Measurements from ENCODE around the gene RAI14.
"Not testable (repeated sequence)": the region's sequence is repeated elsewhere in the genome, so short reads cannot be mapped to it uniquely, and the experiment has no call there.

Gene RAI14

DNA sequence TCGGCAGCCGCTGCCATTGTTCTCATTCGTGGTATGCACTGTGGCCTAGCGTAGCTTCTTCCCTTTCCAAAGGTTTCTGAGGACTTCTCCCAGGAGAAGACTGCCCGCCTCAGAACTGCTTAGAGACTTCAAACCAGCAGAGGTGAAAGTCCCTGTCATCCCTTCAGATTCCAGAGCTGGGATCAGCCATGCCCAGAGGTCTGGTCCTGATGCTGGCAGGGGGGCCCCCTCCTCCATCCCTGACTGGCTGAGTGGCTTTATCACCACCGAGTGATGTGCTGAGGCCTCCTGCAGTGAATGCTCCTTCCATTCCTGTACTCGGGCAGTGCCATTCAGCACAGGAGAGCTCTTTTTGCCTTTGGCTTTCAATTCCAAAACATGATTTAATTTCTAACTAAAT, 174.7 kb downstream of the RAI14 start:
- DNase-seq: not testable (repeated sequence)

DNA sequence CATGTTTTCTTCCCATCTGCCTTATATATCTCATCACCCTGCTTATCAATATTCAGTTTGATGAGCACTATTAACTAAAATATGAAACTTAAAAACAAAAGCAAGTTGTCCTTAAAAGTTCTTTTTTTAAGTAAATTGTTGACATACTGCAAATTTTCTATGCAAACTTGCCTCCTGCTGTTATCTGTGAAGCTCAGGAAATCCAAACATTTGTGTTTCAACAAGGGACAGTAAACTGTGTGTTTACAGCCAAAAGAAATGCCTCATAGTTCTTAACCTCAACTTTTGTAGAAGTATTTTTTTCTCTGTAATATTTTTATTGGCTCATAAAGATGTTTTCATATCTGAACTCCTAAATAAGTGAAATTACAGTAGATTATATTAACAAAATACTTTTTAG, 175.2 kb downstream of the RAI14 start:
- no peak for DNase-seq

DNA sequence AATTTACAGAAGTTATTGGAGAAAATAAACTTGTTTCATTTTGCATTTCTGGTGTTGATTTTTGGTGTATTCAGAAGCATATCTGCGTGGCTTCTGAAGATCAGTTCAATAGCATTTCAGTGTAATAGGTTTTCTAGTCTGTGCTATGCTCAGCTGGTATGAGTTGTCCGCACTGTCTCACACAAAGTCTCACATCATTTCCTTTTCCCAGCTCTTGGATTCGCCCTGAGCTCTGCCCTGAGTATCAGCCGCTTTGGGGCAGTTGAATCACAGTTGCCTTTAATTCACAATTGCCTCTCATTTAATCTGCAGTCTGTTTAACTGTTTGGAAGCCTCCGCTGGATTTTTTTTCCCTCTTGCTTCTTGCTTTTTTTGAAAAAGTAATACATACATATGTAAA, 176.4 kb downstream of the RAI14 start:
- no peak for DNase-seq

- no peak for DNase-seq
These were observed 177.0 kb downstream of the RAI14 start for GRCh38 chr5:34833090-34833489.

- no peak for DNase-seq
These were observed 178.1 kb downstream of the RAI14 start for GRCh38 chr5:34833976-34834793.

GRCh38 chr5:34834794-34835089, 178.6 kb downstream of the RAI14 start:
- DNase-seq: no peak

- no peak for DNase-seq
These were observed 179.5 kb downstream of the RAI14 start for GRCh38 chr5:34835664-34836063.

GRCh38 chr5:34838785-34839714, 182.9 kb downstream of the RAI14 start, which contains the start of gene TTC23L:
TTC23L (plus strand) TSS chr5:34839164; CDS start chr5:34840672, 1,508 bp downstream.
- DNase-seq: peak; percentile 88

DNA sequence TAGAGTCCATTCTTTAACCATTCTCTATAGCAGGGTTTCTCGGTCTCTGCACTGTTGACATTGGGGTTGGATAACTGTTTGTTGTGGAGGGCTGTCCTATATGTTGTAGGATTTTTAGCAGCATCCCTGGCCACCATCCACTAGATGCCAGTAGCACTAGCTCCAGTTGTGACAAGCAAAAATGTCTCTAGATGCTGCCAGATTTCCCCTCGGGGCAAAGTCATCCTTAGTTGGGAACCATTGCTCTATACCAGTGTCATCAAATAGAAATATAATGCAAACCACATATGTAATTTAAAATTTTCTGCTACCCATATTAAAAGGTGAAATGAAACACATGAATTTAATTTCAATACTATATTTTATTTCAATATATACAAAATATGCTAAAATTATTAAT, 185.7 kb downstream of the RAI14 start:
- DNase-seq: no peak

DNA sequence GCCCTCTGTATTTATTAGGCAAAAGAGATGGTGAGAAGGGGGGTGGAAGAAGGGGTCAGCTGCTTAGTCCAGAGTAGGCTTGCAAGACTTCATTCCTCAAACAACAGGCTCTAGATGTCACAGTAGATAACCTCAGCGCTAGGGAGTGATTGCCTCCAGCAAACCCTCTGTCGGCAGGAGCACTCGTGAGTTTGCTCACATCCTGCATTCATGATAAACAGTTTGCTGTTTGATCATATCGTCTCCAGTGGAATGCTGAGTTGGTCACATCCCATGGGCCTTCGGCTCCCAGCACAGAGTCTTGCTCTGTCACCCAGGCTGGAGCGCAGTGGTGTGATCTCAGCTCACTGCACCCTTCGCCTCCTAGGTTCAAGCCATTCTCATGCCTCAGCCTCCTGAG, 186.4 kb downstream of the RAI14 start:
- no peak for DNase-seq

DNA sequence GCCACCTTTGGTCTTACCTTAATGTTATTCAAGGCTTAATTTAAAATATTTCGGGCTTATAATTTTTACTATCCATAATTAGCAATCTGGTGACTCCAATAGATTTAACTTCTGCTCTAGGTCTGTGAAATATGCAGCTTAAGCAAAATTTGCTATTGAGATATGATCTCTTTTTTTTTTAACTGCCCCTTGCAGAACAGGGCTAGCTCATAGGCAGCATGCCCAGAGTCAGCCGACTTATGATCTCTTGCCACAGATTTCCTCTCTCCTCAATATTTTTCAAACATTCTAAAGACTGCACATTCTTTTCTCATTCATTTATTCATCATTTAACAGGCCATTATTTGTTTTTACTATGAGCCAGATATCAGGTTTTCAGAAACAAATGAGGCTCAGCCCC, 187.4 kb downstream of the RAI14 start:
- DNase-seq: no peak

DNA sequence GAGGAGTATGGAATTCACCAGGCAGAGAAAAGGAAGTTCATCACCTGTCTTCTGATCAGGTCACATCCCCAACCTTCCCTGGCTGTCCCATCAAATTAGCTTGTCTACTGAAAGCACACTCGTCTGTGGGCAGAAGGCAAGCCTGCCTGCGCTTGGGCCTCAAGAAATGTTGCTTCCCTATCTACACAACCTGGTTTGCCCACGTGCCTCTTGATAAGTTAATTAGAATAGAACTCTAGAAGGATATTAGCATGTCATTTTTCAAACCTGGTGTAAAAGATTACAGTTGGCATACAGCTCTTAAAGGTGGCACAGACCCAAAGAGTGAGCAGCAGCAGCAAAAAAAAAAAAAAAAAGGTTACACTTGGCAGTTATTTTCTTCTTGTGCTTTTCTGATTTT, 188.0 kb downstream of the RAI14 start:
- no peak for DNase-seq

DNA sequence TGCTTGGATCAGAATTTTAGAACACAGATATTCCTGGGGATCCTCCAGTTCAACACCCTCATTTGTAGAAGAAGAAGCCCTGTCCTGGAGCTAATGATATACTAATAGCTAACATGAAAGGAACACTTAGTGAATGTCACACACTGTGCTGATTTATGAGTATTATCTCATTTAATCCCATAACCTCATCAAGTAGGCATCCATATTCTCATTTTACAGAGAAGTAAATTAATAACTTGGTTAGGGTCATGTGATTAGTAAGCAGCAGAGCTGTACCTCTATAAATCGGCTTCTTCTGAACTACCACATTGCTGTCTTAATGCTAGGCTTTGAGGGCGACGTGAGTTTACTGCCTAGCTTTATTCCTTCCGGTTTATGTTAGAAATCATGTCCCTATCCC, 188.9 kb downstream of the RAI14 start:
- DNase-seq: no peak

DNA sequence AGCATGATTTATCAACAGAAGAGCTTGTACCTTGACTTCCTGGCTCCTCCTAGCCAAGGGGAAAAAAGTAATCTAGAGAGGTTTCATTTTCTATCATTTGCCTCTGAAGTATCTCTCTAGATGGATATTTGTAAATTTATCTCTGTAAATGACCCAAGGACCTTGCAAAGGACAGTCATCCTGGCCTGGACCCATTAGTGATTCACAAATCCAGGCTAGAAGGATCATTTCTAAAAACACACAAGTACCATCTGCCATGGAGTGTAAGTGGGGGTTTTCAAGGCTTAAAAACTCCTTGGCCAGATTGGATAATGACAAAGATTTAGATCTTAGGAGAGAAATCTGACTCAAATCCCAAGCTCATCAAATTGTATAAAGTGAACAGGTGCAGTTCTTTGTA, 190.9 kb downstream of the RAI14 start:
- DNase-seq: no peak

DNA sequence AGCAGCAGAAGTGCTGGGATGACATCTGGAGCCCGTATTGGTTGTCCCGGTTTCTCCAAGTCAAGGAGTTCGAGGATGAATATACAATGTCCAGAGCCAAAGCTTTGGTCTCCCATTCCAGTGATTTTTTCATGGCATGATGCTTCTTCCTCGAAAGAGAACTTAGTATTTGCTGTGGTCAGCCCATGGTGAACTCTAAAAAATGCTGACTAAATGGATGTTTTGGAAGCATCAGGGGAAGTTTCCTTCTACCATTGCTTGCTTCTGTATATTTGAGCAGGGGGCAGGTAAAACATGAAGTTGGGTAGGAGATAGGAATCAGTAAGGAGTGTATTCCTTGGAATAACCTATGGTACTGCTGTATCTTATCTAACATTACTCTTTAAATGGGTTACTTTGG, 191.4 kb downstream of the RAI14 start:
- DNase-seq: no peak

DNA sequence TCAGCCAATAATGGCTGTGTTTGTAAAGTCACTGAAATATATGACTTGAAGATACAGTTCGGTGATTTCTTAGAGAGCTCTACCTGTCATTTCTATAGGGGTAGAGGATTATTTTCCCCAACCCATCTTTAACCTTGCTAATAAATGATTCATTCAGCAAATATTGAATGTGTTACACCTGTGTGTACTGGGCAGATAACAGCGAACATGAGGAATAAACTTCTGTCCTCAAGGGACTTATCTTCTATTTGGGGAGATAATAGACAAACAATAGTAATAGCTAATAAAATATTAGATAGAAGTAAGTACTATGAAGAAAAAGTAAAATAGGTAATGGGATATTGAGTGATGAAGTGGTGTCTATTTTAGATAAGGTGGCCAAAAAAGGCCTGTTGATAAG, 192.1 kb downstream of the RAI14 start:
- no peak for DNase-seq

GRCh38 chr5:34849253-34849652, 193.1 kb downstream of the RAI14 start:
- DNase-seq: no peak

- no peak for DNase-seq
These were observed 198.5 kb downstream of the RAI14 start for GRCh38 chr5:34854459-34855174.

GRCh38 chr5:34857161-34857560, 201.0 kb downstream of the RAI14 start:
- DNase-seq: no peak

DNA sequence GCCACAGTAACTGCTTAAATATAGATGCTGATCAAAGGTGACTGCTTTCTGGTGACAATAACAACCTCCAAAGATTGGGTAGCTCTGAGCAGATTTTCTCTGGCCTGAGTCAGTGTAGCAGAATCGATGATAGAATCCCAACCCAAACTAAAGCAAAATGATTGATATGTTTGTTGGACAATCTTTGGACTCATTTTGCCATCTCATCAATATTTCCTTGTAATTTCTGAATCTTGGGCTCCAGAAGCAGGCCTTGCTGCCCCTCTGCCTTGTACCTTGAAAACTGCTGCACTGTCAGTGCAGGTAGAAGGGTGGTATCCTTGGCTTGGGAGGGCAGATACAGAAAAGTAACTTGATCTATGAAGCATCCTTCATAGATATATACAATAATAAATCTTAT, 201.8 kb downstream of the RAI14 start:
- no peak for DNase-seq

DNA sequence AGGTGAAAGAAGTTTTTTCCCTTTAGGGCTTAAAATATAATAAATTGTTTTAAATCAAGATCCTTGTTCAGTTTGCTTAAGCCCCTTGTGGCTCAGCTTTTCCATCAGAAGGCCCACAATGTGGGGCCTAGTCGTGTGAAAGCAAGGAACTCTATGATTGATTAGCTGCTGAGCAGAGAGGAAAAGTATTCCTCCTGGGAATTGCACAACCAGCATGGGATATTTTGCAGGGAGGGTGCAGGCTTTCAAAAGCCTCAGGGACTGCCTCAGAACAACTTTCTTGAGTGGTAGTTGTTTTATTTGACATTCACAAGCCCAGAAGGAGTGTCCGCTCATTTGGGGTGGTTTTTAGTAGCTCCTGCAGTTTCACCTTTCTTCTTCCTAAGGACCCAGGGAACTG, 202.7 kb downstream of the RAI14 start:
- no peak for DNase-seq

DNA sequence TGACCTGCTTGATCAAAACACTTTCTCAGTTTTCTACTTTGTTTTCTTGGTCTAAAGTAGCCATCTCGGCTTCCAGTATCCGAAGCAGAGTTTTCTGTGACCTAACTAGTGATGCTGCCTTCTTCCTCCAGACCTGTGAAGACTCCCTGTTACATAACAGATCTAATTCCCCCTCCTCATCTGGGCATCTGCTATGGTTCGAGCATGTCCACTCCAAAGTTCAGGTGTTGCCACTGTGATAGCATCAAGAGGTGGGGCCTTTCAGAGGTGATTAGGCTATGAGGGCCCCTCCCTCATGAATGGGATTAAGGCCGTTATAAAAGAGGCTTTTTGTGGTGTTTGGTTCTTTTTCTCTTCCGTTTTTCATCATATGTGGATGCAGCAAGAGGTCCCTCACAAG, 203.1 kb downstream of the RAI14 start:
- no peak for DNase-seq

GRCh38 chr5:34863946-34864345, 207.8 kb downstream of the RAI14 start:
- no peak for DNase-seq

DNA sequence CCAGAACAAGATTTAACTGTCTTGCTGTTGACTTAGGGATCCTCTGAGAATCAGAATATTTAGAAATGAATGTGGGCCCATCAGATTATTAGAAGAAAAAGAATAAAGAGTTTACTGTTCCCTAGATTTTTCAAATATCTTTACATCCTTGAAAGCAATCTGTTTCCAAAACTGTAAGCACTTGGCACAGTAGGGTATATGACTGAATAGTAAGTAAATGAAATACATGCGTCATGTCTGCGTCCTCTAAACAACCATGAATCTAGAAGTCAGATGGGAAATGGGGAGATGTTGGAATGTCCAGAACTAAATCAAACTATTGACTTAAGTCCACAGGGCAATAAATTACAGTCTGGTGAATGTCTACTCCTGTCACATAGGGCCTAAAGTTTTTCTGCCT, 209.0 kb downstream of the RAI14 start:
- DNase-seq: no peak

Measured in stimulated activated CD4-positive, alpha-beta T cell treated with anti-CD3 and anti-CD28 coated beads, Interleukin-4, amount 100 ng/mL, for 4 hours (primary cell).